ENCODE data around the gene PMM1. TPM values are rescaled to one million over a fixed set of nuclear protein-coding genes. Genes with fewer than 3 reads are reported as not detected.
A peak's percentile ranks its signal among the peaks of the same experiment; 100 is the strongest.
"Not testable (repeated sequence)": the region's sequence is repeated elsewhere in the genome, so short reads cannot be mapped to it uniquely, and the experiment has no call there.

PMM1 gene
- 18.7 TPM for total RNA-seq

DNA sequence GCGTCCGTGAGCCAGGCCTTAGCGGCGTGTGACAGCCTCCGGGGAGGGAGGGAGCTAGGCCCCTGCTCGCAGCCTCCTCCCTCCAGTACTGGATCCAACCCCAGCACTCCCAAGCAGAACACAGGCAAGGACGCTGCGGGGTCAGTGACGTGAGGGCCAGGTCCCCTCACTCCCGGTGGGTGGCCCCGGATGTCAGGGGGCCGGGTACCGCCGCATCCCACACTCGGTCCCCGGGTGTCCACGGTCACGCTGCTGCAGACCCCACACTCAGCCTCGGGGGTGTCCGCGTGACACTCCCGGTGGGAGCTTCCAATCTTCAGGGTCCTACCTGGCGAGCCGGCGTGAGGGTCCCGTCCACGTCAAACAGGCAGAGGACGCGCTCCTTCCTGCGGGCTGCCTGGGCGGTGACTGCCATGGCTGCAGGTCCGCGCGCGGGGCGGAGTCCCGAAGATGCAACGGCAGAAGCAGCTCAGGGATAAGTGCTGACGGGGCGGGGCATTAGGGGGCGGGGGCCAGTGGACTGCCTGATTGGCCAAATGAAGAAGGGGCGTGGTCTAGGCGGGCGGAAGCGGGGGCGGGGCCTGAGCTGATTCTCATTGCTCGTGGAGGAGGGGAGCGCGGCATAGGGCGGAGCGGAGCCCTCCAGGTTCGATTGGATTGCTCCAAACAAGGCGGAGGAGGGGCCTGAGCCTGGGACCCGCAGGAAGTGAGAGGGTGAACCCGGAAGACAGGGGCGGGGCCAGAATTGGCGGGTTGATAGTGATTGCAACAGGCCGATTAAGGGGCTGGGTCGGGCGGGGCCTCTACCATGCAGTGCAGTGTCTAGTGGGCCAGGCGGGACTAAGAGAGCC is at the start of gene PMM1:
Gene PMM1 (minus strand): TSS at position 450 of the 851 bp plus-strand sequence. CDS start 35 bp downstream, at position 415.
- DNase-seq (ENCODE audit: low spot score), result peak; percentile 100

DNA sequence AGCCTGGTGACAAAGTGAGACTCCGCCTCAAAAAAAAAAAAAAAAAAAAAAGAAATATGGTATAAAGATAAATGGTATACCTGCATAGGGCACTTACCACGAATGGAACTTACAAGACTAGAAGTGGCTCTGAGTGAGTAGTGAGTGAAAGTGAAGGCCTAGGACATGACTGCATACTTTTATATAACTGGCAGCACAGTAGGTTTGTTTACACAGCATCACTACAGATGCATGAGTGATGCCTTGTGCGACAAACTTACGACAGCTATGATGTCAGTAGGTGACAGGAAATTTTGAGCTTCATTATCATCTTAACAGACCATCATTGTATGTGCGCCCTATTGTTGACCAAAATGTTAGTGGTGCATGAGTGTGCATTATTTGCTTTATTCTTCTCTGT is 49.1 kb upstream of the PMM1 start:
- no peak for DNase-seq (ENCODE audit: low spot score)

DNA sequence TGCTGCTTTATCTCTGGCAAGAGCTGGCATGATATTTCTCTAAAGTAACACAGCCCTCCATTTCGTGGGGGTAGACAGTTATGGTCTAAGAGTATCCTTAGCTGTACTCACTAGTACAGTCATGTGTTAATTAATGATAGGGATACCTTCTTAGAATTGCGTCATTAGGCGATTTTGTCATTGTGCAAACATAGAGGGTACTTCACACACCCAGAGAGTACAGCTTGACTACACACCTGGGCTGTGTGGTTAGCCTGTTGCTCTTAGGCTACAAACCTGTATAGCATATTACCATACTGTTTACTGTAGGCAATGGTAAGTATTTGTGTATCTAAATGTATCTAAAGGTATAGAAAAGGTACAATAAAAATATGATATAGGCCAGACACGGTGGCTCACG is 48.5 kb upstream of the PMM1 start:
- DNase-seq (ENCODE audit: low spot score), result no peak

- DNase-seq (ENCODE audit: low spot score), result not testable (repeated sequence)
Measured at GRCh38 chr22:41637623-41638022, 48.0 kb upstream of the PMM1 start.

- no peak for DNase-seq (ENCODE audit: low spot score)
Measured at GRCh38 chr22:41636467-41636866, 46.8 kb upstream of the PMM1 start.

GRCh38 chr22:41634610-41635009 is 45.0 kb upstream of the PMM1 start:
- not testable (repeated sequence) for DNase-seq (ENCODE audit: low spot score)

GRCh38 chr22:41631615-41632014 is 42.0 kb upstream of the PMM1 start:
- DNase-seq (ENCODE audit: low spot score), result not testable (repeated sequence)

GRCh38 chr22:41631115-41631514 is 41.5 kb upstream of the PMM1 start:
- not testable (repeated sequence) for DNase-seq (ENCODE audit: low spot score)

- no peak for DNase-seq (ENCODE audit: low spot score)
Measured at GRCh38 chr22:41625577-41625976, 35.9 kb upstream of the PMM1 start.

DNA sequence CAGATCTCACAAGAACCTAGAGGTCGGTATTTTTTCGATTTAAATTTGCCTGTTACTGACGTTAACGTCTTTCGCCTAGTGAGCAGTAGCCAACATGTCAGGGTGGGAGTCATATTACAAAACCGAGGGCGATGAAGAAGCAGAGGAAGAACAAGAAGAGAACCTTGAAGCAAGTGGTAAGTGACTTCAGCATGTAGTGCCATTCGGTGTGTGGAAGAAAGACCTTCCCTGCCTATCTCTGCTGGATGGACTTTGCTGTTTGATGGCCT is 32.2 kb upstream of the PMM1 start:
- no peak for DNase-seq (ENCODE audit: low spot score)

DNA sequence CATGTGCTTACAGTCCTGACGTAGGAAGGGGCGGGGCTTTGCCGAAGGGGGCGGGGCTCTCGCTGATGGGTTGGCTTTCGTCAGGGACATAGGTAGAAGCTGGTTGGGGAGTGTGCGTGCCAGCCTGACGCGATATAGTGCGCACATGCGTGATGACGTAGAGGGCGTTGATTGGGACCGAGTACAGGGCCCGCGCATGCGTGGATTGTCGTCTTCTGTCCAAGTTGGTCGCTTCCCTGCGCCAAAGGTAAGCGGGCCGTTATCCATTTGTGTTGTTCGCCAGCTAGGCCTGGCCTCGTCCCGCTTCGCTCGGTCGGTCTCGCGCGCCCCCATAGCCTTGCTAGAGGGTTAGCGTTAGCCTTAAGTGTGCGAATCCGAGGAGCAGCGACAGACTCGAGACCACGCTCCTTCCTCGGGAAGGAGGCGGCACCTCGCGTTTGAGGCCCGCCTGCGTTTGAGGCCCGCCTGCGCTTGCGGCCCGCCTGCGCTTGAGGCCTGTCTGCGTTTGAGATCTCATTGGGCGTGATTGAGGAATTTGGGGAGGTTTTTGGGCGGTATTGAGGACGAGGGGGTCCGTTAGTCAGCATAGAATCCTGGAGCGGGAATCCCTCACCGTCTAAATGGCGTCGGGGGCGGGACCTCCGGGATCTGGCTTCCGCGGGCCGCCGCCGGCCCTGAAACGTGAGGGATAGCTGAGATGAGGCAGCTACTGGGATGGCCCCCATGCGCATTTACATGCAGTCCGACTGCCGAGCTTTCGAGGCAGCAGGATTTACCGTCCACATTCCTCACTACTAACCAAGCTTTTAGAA is 31.7 kb upstream of the PMM1 start, which contains the start of gene XRCC6:
Gene XRCC6 (plus strand): TSS at position 197 of the 812 bp plus-strand sequence. CDS start 710 bp downstream, outside the sequence.
- peak; percentile 100 for DNase-seq (ENCODE audit: low spot score)

DNA sequence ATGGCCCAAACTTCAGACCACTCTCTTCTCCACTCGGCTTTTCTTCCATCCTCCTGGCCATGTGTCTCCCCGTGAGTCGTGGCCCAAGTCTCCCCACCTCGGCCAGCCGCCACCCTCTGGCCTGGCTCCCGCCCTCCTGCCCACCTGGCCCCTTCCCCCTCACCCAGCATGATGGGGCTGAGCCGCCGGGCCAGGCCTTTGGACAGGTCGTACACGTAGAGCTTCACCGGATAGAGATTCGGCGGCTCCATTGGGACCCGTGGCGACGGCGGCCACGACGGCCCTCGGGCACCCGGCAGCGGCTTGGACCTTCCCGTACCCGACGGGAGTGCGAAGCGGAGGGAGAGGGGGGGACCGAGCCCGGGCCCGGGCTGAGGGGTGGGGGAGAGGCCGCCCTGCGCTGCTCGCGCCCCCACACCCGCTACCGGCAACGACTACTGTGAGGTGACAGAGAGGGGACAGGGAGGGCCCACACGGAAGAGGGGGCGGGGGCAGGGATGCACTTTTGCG is 31.0 kb upstream of the PMM1 start, which contains the start of gene DESI1:
Gene DESI1 (minus strand): TSS at position 455 of the 510 bp plus-strand sequence. CDS start 204 bp downstream, at position 251.
- DNase-seq (ENCODE audit: low spot score), result no peak

GRCh38 chr22:41619979-41620588 is 30.4 kb upstream of the PMM1 start:
- DNase-seq (ENCODE audit: low spot score), result peak; percentile 62

GRCh38 chr22:41613456-41613855 is 23.8 kb upstream of the PMM1 start:
- DNase-seq (ENCODE audit: low spot score), result no peak

DNA sequence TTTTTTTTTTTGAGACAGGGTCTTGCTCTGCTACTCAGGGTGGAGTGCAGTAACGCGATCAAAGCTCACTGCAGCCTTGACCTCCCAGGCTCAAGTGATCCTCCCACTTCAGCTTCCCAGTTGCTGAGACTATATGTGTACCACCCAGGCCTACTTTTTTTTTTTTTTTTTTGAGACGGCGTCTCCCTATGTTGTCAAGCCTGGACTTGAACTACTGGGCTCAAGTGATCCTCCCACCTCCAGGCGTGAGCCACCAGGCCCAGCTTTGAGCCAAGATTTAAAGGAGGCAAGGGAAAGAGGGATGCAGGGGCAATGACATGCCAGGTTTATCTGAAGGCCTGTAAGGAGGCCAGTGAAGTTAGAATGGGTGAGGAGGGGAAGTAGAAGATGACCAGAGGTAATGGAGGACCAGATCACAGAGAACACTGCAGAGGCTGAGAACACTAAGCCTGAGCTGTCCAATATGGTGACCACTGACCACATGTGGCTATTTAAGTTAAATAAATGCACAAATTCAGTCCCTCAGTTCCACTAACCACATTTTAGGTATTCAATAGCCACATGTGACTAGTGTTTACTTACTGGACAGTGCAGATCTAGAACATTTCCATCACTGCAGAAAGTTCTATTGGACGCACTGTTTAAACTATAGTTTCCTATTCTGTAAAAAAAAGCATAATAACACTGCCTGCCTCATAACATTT is 23.1 kb upstream of the PMM1 start:
- no peak for DNase-seq (ENCODE audit: low spot score)

DNA sequence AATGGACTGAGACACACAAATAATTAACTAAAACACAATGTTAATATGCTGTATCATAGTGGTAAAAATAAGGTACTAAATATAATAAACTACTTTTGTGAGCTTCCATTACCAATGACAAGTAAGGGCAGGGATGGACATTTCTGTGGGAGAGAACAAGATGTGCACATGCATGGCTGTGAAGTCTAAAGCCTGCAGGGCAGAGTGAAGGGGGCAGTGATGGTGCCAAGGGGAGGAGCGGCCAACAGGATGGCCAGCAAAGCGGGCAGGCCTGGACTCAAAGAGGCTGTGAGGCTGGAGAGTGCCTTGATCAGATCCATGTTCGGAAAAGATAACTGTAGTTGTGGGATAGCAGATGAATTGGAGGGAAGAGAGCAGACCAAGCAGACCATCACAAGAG is 18.7 kb upstream of the PMM1 start:
- DNase-seq (ENCODE audit: low spot score), result no peak

DNA sequence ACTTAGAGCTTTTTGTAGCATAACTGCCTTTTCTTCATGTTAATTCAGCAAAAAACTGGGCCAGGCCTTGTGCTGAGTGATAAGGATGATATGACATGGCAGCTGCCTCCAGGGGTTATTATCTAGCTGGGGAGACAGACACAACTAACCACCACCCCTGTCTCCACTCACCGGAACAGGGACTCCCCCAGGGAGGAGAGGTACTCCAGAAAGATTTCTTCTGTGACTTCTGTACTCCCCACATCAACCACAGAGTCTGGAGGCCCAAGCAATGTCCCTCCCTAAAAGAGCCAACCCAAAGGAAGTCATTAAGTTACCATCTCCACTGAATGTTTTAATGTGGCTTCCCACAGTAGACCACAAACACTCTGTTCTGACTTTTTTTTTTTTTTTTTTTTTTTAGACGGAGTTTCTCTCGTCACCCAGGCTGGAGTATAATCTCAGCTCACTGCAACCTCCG is 14.3 kb upstream of the PMM1 start:
- no peak for DNase-seq (ENCODE audit: low spot score)

DNA sequence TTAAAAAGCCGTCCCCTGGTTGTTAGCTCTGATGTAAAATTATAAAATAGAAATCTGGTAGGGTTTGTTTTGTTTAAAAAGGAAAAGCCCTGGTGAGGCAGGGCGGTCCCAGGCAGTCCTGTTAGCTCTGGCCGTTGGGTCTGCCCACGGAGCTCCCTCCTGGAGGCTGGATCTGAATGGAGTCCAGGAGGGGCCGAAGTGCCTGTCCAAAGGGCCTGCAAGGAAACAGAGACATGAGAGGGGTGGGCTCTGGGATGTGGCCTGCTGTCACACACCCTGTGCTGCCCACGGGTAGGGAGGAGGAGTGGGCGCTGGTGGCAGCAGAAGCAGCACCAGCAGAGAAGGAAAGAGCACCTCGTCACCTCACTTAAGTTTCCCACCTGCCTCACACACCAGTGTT is 11.3 kb upstream of the PMM1 start:
- DNase-seq (ENCODE audit: low spot score), result no peak

DNA sequence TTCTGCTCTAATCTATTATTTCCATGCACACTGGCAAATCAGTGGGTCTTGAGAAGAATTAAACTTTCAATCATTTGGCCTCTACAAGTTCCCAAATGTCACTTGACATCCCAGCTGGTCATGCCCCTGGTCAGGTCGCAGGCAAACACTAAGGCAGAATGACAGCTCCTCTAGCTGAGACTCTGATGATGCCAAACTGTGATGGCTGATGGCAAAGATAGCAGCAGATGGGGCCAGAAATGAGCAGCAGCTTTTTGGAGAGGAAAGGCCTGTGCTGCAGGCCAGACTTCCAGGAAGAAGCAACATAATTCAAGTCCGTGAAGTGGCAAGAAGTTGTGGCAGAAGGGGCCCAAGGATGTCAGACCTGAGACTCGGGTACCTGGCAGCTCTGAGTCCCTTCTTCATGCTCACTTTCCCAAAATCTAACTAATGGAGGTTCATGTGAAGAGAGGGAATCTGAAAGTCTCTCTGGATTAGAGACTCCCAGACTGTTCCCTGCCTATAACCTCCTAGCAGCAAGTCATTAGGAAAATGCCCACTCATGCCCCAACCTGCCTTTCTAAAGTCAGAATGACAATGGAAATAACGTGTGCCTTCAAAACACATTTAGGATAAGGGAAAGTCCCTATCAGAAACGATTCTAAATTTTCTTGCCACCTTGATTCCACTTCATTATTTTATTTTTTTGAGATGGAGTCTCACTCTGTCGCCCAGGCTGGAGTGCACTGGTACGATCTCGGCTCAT is 9.4 kb upstream of the PMM1 start:
- no peak for DNase-seq (ENCODE audit: low spot score)

GRCh38 chr22:41598081-41598480 is 8.4 kb upstream of the PMM1 start:
- DNase-seq (ENCODE audit: low spot score), result no peak

DNA sequence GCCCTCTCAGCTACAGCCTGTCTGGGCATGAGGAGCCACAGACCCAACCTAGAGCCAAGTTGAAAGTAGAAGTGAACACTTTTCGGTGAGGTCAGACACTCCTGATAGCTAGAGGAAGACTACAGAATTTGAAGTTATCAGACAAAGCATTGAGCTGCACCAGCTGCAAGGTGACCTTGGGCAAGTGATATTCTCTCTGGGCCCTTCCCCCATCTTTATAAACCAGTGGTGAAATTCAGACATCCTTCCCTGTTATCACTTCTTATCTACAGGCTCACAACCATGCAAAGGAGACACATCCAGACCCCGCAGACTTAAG is 8.0 kb upstream of the PMM1 start:
- DNase-seq (ENCODE audit: low spot score), result no peak
